Measurements from ENCODE around the gene ANKRD52. TPM values are rescaled to one million over a fixed set of nuclear protein-coding genes. Genes with fewer than 3 reads are reported as not detected.
A peak's percentile ranks its signal among the peaks of the same experiment; 100 is the strongest.

The ANKRD52 gene
- total RNA-seq, 4 donors from 2014 or later, result 14.6 to 42.4 (median 23.9) TPM

DNA sequence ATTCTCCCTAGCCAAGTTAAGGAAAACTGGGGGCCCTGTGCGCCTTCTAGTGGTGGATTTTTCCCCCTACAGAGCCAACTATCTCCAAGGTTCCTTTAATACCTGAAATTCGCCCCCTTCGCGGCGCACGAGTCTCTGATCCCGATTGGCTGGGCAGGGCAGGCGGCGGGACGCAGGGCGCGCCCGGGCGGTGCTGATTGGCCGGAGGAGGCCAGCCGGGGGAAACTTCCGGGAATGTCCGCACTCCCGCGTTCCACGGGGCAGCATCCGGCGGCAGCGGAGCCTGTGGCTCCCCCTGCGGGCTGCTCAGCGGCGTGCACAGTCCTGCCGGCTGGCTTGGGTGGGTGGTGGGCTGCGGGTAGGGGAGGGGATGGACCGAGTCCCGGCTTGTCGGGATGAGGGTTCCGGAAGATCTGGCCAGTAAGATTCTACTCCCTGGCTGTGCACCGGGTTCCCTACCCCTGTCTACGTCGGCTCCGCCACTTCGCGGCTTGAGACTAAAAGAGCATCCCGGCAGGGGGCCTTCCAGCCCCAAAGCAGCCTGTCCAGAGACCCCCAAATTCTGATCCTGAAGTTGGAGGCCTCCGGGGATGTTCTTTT, 34.0 kb downstream of the ANKRD52 start, which contains the start of gene NABP2:
Gene NABP2 (plus strand): TSS at position 241 of the 600 bp plus-strand sequence. CDS start 515 bp downstream, outside the sequence.
- peak; percentile 97 for DNase-seq (ENCODE audit: low spot score in 2 of 2)
- TF ChIP-seq POLR2A (IDR thresholded peaks at IDR 0.05) (peak in 1 of 2 donors; percentile 62), EP300 (IDR thresholded peaks at IDR 0.05) (peak; percentile 83 to 91)
- TF ChIP-seq, protein P1, sequence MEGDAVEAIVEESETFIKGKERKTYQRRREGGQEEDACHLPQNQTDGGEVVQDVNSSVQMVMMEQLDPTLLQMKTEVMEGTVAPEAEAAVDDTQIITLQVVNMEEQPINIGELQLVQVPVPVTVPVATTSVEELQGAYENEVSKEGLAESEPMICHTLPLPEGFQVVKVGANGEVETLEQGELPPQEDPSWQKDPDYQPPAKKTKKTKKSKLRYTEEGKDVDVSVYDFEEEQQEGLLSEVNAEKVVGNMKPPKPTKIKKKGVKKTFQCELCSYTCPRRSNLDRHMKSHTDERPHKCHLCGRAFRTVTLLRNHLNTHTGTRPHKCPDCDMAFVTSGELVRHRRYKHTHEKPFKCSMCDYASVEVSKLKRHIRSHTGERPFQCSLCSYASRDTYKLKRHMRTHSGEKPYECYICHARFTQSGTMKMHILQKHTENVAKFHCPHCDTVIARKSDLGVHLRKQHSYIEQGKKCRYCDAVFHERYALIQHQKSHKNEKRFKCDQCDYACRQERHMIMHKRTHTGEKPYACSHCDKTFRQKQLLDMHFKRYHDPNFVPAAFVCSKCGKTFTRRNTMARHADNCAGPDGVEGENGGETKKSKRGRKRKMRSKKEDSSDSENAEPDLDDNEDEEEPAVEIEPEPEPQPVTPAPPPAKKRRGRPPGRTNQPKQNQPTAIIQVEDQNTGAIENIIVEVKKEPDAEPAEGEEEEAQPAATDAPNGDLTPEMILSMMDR (IDR thresholded peaks at IDR 0.05), result peak; percentile 81 to 98 (median 94)
- 0% methylated on average over 29 to 31 of the region's 41 CpGs for WGBS, 2 donors
- H3K4me3 ChIP-seq, result peak within 1 kb of the TSS; percentile 33 to 65 (median 59)
- H3K36me3 ChIP-seq, result peaks cover 0 to 33% (median 0%) of the 10 kb centered on the region in 3 donors
- peak within 1 kb of the TSS; percentile 52 to 99 (median 94) for H3K27ac ChIP-seq
- H3K4me1 ChIP-seq, result peaks cover 0 to 46% (median 31%) of the 10 kb centered on the region in 4 donors
- no peaks in the 10 kb centered on the region for H3K27me3 ChIP-seq
- H3K9me3 ChIP-seq, result no peaks in the 10 kb centered on the region

DNA sequence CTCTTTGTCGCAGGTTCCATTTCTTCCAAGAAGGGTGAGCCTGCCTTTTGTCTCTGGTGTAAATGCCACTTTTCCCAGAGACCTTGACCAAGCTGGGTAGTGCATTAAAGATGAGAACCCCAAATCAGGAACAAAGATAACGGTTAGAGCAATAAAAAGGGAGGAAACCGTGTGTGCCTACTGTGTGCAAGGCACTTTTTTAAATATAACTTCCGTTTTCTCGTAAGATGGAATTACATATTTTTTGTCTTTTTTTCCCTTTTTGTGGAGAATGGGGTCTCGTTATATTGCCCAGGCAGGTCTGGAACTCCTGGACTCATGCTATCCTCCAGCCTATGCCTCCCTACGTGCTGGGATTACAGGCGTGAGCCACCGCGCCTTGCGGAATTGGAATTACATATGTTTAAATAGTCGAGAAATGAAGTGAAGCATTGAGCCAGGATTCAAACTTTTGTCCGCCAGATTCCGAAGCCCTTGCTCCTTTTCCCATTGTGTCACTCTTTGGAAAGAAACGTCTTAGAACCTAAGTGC, 34.5 kb downstream of the ANKRD52 start:
- Histone ChIP-seq H3K27me3 (no peaks in the 10 kb centered on the region), H3K9me3 (no peaks in the 10 kb centered on the region), H3K27ac (peak overlapping the region; percentile 52 to 99 (median 93)), H3K4me3 (peak overlapping the region in 3 of 4 donors; percentile 33 to 65 (median 62)), H3K36me3 (peaks cover 0 to 28% (median 0%) of the 10 kb centered on the region in 3 donors), H3K4me1 (peaks cover 0 to 51% (median 31%) of the 10 kb centered on the region in 4 donors)
- WGBS, 2 donors, result 24 to 29% methylated on average over 15 of the region's 15 CpGs
- TF ChIP-seq POLR2A (IDR thresholded peaks at IDR 0.05) (no peak), EP300 (IDR thresholded peaks at IDR 0.05) (no peak)
- TF ChIP-seq, protein P1 (IDR thresholded peaks at IDR 0.05), result no peak
- no peak for DNase-seq (ENCODE audit: low spot score in 2 of 2)

DNA sequence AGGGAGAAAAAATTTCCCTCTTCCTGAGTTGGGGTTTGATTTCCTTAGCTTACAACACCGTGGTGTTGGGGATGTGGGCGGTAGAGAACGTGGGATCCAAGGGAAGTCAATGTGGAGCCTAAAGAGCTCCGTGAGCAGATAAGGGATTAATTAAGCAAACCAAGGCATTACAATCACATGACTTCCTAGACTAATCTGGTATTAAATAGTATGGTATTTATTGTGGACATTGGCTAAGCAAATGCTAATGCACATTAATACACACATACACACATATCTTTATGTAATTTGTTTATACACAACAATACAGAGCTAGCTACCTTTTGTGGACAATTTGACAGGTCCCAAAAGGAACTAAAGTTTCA, 35.7 kb downstream of the ANKRD52 start:
- Histone ChIP-seq H3K9me3 (no peaks in the 10 kb centered on the region), H3K27ac (peak overlapping the region; percentile 90 to 99 (median 96)), H3K4me3 (peak overlapping the region; percentile 69 to 95 (median 82)), H3K36me3 (peaks cover 0 to 19% (median 0%) of the 10 kb centered on the region in 3 donors), H3K27me3 (no peaks in the 10 kb centered on the region), H3K4me1 (peaks cover 0 to 56% (median 31%) of the 10 kb centered on the region in 4 donors)
- WGBS, 2 donors, result 9 to 14% methylated on average over 4 of the region's 4 CpGs
- no peak for DNase-seq (ENCODE audit: low spot score in 2 of 2)
- TF ChIP-seq POLR2A (IDR thresholded peaks at IDR 0.05) (no peak), EP300 (IDR thresholded peaks at IDR 0.05) (no peak)
- TF ChIP-seq, protein P1 (IDR thresholded peaks at IDR 0.05), result no peak

DNA sequence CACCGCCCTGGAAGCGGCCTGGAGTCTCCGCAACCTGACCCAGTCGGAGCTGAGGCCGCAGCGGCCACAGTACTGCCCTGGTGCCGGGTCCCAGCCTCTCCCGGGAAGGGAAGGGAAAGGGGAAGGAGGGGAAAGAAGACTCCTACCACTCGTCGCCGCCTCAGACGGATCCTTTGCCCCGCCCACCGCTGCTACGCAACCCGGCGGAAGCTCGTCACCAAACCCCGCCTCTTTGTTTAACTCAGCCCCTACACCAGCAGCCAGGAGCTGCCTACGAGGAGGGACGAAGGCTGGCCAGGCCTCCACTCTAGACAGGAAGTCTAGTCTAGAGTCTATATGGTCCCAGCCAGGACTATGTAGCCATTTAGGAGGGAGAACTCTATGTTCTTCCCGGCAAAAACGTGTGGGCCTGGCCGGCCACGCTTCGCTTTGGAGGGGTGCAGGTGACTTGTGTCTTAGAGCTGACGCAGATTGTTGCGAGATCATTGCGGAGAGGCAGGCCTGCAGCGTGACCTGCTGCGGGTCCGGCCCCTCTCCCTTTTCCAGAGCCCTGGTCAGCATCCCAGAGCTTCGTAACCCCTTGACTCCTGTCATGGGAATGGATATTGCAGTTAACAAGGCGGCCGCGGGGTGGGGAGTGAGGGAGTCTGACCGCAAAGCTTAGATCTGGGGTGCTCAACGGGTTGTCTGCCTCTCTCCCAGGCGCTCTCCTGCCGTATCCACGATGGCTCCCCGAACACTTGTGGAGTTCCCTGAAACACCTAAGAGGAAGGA, 36.2 kb downstream of the ANKRD52 start, which contains the start of gene RNF41:
Gene RNF41 (minus strand): TSS at position 166 of the 774 bp plus-strand sequence. CDS start 7,875 bp downstream, outside the sequence.
- Histone ChIP-seq H3K27me3 (no peaks in the 10 kb centered on the region), H3K4me3 (peak within 1 kb of the TSS; percentile 69 to 95 (median 82)), H3K27ac (peak within 1 kb of the TSS; percentile 90 to 99 (median 96)), H3K36me3 (peaks cover 0 to 19% (median 0%) of the 10 kb centered on the region in 3 donors), H3K9me3 (no peaks in the 10 kb centered on the region), H3K4me1 (peaks cover 0 to 56% (median 31%) of the 10 kb centered on the region in 4 donors)
- WGBS, 2 donors, result 0 to 1% methylated on average over 33 to 39 of the region's 42 CpGs
- DNase-seq (ENCODE audit: low spot score in 2 of 2), result peak; percentile 96 to 98
- TF ChIP-seq, protein P1 (IDR thresholded peaks at IDR 0.05), result peak in 2 of 5 experiments; percentile 19 to 48
- TF ChIP-seq EP300 (IDR thresholded peaks at IDR 0.05) (peak; percentile 84 to 100), POLR2A (IDR thresholded peaks at IDR 0.05) (peak; percentile 95 to 99)
